ENCODE results near the gene NTRK3.

The NTRK3 gene

GRCh38 chr15:87939848-87940457 is 316.6 kb downstream of the NTRK3 start:
- DNase-seq (ENCODE audit: low spot score) = no peak

GRCh38 chr15:87938031-87938430 is 318.5 kb downstream of the NTRK3 start:
- DNase-seq (ENCODE audit: low spot score) = no peak

GRCh38 chr15:87935583-87935982 is 321.0 kb downstream of the NTRK3 start:
- DNase-seq (ENCODE audit: low spot score) = no peak

- no peak for DNase-seq (ENCODE audit: low spot score)
Measured at GRCh38 chr15:87931584-87931983, 325.0 kb downstream of the NTRK3 start.

- no peak for DNase-seq (ENCODE audit: low spot score)
Measured at GRCh38 chr15:87930457-87930856, 326.1 kb downstream of the NTRK3 start.

GRCh38 chr15:87929841-87930240 is 326.7 kb downstream of the NTRK3 start:
- DNase-seq (ENCODE audit: low spot score) = no peak

GRCh38 chr15:87924433-87924832 is 332.1 kb downstream of the NTRK3 start:
- DNase-seq (ENCODE audit: low spot score) = no peak

- no peak for DNase-seq (ENCODE audit: low spot score)
Measured at GRCh38 chr15:87919064-87919463, 337.5 kb downstream of the NTRK3 start.

GRCh38 chr15:87917480-87917879 is 339.1 kb downstream of the NTRK3 start:
- DNase-seq (ENCODE audit: low spot score) = no peak

GRCh38 chr15:87916208-87916607 is 340.3 kb downstream of the NTRK3 start:
- DNase-seq (ENCODE audit: low spot score) = no peak

- DNase-seq (ENCODE audit: low spot score) = no peak
Measured at GRCh38 chr15:87910301-87910700, 346.2 kb downstream of the NTRK3 start.

- no peak for DNase-seq (ENCODE audit: low spot score)
Measured at GRCh38 chr15:87907676-87908446, 348.7 kb downstream of the NTRK3 start.

- no peak for DNase-seq (ENCODE audit: low spot score)
Measured at GRCh38 chr15:87906444-87906843, 350.1 kb downstream of the NTRK3 start.

- no peak for DNase-seq (ENCODE audit: low spot score)
Measured at GRCh38 chr15:87902772-87903426, 353.6 kb downstream of the NTRK3 start.

GRCh38 chr15:87901926-87902690 is 354.4 kb downstream of the NTRK3 start:
- no peak for DNase-seq (ENCODE audit: low spot score)

GRCh38 chr15:87901008-87901407 is 355.5 kb downstream of the NTRK3 start:
- DNase-seq (ENCODE audit: low spot score) = no peak

GRCh38 chr15:87896936-87897335 is 359.6 kb downstream of the NTRK3 start:
- DNase-seq (ENCODE audit: low spot score) = no peak

GRCh38 chr15:87887177-87887576 is 369.4 kb downstream of the NTRK3 start:
- DNase-seq (ENCODE audit: low spot score) = no peak

- no peak for DNase-seq (ENCODE audit: low spot score)
Measured at GRCh38 chr15:87881026-87881425, 375.5 kb downstream of the NTRK3 start.

GRCh38 chr15:87877822-87878542 is 378.6 kb downstream of the NTRK3 start:
- DNase-seq (ENCODE audit: low spot score) = no peak

- no peak for DNase-seq (ENCODE audit: low spot score)
Measured at GRCh38 chr15:87877114-87877810, 379.3 kb downstream of the NTRK3 start.

Data from CD4-positive, alpha-beta T cell treated with Interleukin-15 for 4 hours (primary cell).